ENCODE measurements around the gene RETREG2.

DNA sequence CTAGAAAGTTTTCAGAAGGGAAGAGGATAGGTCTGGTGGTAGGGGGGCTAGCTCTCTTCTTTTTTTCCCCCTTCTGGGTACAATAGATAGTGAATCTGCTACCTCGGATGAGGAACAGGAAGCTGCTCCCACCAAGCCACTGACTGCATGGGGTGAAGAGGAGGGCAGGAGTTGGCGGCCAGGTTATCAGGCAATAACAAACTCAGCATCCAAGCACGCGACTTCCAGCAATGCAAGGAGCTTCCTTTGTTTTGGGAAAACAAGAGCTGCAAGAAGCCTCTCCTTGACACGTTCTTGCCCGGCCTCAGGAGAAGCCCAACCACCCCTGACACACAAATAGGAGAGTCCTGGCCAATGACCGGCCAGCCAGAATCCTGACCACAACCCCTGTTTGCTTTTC is 49.7 kb upstream of the RETREG2 start:
- TF ChIP-seq ZNF274 (IDR thresholded peaks at IDR 0.05; ENCODE audit: low read depth, low read length) (no peak), REST (IDR thresholded peaks at IDR 0.05; ENCODE audit: low read depth) (no peak), JUND (IDR thresholded peaks at IDR 0.05) (no peak), EZH2 (IDR thresholded peaks at IDR 0.05) (no peak)
- TF ChIP-seq, protein P1, sequence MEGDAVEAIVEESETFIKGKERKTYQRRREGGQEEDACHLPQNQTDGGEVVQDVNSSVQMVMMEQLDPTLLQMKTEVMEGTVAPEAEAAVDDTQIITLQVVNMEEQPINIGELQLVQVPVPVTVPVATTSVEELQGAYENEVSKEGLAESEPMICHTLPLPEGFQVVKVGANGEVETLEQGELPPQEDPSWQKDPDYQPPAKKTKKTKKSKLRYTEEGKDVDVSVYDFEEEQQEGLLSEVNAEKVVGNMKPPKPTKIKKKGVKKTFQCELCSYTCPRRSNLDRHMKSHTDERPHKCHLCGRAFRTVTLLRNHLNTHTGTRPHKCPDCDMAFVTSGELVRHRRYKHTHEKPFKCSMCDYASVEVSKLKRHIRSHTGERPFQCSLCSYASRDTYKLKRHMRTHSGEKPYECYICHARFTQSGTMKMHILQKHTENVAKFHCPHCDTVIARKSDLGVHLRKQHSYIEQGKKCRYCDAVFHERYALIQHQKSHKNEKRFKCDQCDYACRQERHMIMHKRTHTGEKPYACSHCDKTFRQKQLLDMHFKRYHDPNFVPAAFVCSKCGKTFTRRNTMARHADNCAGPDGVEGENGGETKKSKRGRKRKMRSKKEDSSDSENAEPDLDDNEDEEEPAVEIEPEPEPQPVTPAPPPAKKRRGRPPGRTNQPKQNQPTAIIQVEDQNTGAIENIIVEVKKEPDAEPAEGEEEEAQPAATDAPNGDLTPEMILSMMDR (IDR thresholded peaks at IDR 0.05 in 2 of 3, conservative IDR thresholded peaks at IDR 0.05 in 1 of 3; ENCODE audit: borderline replicate concordance in 1 of 3, insufficient read depth in 1 of 3, low read depth in 2 of 3, low read length in 2 of 3) = no peak

All from HCT116 (cell line).